ENCODE data around the gene FKBP4. TPM values are rescaled to one million over a fixed set of nuclear protein-coding genes. Genes with fewer than 3 reads are reported as not detected.

FKBP4 gene
- total RNA-seq, 1 donor from 2014 or later: 94.7 TPM

DNA sequence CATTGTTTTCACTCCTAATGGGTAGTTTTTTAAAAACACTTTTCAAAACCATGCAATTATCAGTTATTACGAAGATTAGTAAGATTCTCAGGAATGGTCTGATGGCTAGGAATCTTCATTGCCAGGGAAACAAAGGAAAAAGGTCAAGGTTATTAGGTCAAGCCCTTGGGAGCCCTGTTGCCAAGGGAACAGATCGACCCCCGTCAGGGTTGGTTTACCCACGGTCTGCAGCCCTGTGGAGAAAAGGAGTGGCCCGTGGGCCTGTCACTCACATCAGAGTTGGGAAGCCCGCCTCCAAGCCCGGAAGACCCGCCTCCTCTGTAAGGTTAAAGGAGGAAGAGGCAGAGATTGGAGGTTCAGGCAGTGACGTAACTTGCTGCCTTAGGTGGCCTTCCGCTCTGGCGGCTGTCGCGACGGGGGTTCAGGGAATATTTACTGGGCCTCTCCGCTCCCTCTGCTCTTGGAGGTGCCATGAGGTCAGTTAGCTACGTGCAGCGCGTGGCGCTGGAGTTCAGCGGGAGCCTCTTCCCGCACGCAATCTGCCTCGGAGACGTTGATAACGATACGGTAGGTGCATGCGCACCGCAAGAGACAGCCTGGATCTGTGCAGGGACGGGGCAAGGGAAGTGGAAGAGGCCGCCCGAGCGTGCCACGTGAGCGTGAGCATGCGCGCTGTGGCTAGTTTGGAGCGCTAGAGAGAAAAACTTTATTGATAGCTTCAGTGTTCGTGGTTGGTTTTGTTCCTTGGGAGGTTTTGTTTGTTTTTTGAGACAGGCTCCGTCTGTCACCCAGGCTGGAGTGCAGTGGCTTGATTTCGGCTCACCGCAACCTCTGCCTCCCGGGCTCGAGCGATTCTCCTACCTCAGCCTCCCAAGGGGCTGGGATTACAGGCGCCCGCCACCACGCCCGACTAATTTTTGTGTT, 17.8 kb downstream of the FKBP4 start, which contains the start of gene ITFG2:
Gene ITFG2, plus strand, starts transcription at position 379 of the 924 bp plus-strand sequence. Its CDS starts 93 bp downstream, at position 472.
- ATAC-seq (ENCODE audit: low read depth) (peak; percentile 95), DNase-seq (peak; percentile 88)
- intact Hi-C loops (cut with micrococcal nuclease): loop anchor here (1.0 kb wide), 6 partner anchors 17 to 808 kb away; partner anchors contain the start of genes DCP1B, FOXM1, RHNO1 and TULP3
- Mint-ChIP-seq H3K4me1 (peaks cover 33% of the 10 kb centered on the region), H3K9me3 (no peaks in the 10 kb centered on the region), H3K27me3 (no peaks in the 10 kb centered on the region), H3K4me3 (peak within 1 kb of the TSS; percentile 100), H3K27ac (peak within 1 kb of the TSS; percentile 99), H3K36me3 (ENCODE audit: low read depth) (peaks cover 25% of the 10 kb centered on the region)
- TF ChIP-seq CTCF (IDR thresholded peaks at IDR 0.05): no peak
- POLR2A ChIA-PET: interaction anchor here (0.6 to 2.9 kb wide), 5 partner anchors 14 to 122 kb away, joined by 3 to 36 read pairs (median 8); partner anchors contain the start of genes FKBP4 and TULP3
- CTCF ChIA-PET: interaction anchor here (1.0 kb wide), 1 partner anchor 129 kb away, joined by 3 read pairs; no protein-coding TSS in a partner anchor

DNA sequence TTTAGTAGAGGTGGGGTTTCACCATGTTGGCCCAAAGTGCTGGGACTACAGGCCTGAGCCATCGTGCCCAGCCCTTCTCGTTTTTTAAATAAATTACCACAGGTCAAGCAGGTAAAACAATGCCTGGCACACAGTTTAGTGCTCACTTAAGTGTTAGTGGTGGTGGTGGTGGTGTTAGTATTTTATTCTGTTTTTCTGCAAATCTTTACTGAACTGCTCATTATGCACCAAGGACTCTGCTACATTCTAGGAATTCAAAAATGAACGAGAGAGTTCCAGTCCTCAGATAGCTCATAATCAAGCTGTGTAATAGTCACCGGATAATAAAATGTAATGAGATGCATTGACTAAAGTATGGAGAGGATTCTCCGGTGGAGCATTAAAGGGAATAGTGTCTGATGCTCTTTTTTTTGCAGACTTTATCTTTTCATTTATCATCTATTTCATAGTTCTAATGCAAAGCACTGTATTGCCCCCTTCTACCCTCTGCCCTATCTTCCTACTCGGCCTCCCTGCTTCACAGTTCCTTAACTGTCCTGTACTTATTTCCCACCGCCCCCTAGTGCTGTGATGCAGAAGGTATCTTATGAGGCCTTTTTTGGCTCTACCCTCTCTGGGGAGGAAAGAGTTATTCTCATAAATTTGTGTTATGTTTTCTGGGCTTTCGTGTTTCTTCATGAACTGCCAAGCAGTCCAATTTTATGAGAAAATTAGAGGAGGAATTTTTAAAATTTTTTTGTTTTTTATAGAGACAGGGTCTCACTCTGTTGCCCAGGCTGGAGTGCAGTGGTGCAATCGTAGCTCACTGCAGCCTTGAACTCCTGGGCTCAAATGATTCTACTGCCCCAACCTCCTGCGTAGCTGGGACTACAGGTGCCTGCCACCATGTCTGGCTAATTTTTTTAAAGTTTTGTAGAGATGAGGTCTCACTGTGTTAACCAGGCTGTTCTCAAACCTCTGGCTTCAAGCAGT, 18.7 kb downstream of the FKBP4 start:
- no peak for DNase-seq

GRCh38 chr12:2819810-2820209, 25.0 kb downstream of the FKBP4 start:
- ChIA-PET POLR2A (interaction anchor here (0.6 kb wide), 2 partner anchors 25 to 42 kb away, joined by 4 to 5 read pairs; partner anchors contain the start of gene FKBP4), CTCF (no interaction called here)
- Mint-ChIP-seq H3K4me1 (peaks cover 6% of the 10 kb centered on the region), H3K27me3 (no peaks in the 10 kb centered on the region), H3K9me3 (no peaks in the 10 kb centered on the region), H3K27ac (no peak overlapping the region), H3K36me3 (ENCODE audit: low read depth) (peaks cover 79% of the 10 kb centered on the region), H3K4me3 (no peak overlapping the region)
- intact Hi-C loops (cut with micrococcal nuclease): no loop called here
- TF ChIP-seq CTCF (IDR thresholded peaks at IDR 0.05): no peak
- ATAC-seq (ENCODE audit: low read depth) (no peak), DNase-seq (no peak)

More for the DNA sequence above, 18.7 kb downstream of the FKBP4 start:
- peak; percentile 26 for TF ChIP-seq CTCF (IDR thresholded peaks at IDR 0.05)
- Mint-ChIP-seq H3K4me3 (peak overlapping the region; percentile 100), H3K9me3 (no peaks in the 10 kb centered on the region), H3K27ac (peak overlapping the region; percentile 99), H3K27me3 (no peaks in the 10 kb centered on the region), H3K36me3 (ENCODE audit: low read depth) (peaks cover 34% of the 10 kb centered on the region), H3K4me1 (peaks cover 36% of the 10 kb centered on the region)
- intact Hi-C loops (cut with micrococcal nuclease): loop anchor here (1.0 kb wide), 2 partner anchors 77 to 130 kb away; partner anchors contain the start of gene TULP3
- ChIA-PET POLR2A (interaction anchor here (0.8 to 2.9 kb wide), 4 partner anchors 18 to 123 kb away, joined by 3 to 36 read pairs (median 8); partner anchors contain the start of genes FKBP4 and TULP3), CTCF (interaction anchor here (0.7 to 1.2 kb wide), 3 partner anchors 13 to 130 kb away, joined by 3 read pairs; no protein-coding TSS in a partner anchor)
- peak; percentile 13 for ATAC-seq (ENCODE audit: low read depth)

GRCh38 chr12:2820432-2820831, 25.7 kb downstream of the FKBP4 start:
- Mint-ChIP-seq H3K4me3 (no peak overlapping the region), H3K4me1 (peaks cover 5% of the 10 kb centered on the region), H3K27me3 (no peaks in the 10 kb centered on the region), H3K27ac (no peak overlapping the region), H3K36me3 (ENCODE audit: low read depth) (peaks cover 83% of the 10 kb centered on the region), H3K9me3 (no peaks in the 10 kb centered on the region)
- no peak for TF ChIP-seq CTCF (IDR thresholded peaks at IDR 0.05)
- intact Hi-C loops (cut with micrococcal nuclease): no loop called here
- ATAC-seq (ENCODE audit: low read depth): no peak
- no peak for DNase-seq
- ChIA-PET CTCF (no interaction called here), POLR2A (interaction anchor here (0.6 kb wide), 2 partner anchors 26 to 42 kb away, joined by 4 to 5 read pairs; partner anchors contain the start of gene FKBP4)
